Measurements from ENCODE around the gene VAC14.

The VAC14 gene

DNA sequence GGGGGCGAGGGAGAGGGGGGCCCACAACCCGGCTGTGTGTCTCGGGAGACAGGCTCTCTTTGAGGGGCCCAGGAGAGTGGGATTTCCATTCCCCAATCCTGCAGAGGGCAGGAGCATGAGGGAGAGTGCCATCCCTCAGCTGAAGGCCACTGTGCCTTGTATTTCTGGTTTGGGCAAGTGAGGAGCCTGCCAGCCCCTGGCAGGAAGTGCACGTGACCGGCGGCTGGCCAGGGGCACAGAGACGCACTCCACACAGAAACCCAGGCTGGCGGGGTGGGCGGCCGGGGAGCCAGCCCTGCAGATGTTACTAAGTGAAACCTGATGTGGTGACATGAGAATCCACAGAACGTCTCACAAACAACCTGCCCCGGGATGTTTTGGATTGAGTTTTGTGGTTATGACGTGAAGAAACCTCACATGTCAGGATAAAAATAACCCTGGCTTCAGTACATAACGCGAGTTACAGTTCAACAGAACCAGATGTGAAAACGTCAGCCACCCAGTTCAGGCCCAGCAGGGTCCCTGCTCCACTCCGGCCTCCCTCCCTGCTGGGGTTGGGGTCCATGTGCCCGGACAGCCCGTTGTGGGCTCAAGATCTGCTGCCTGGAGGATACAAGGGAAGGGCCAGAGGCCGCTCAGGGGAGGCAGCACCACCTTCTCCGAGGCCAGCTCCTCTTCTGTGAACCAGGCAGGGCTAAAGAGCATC is 63.4 kb downstream of the VAC14 start:
- Mint-ChIP-seq H3K27ac (peak overlapping the region; percentile 97), H3K9me3 (no peaks in the 10 kb centered on the region), H3K4me1 (ENCODE audit: low read depth) (peaks cover 63% of the 10 kb centered on the region), H3K36me3 (ENCODE audit: low read depth) (peaks cover 56% of the 10 kb centered on the region), H3K4me3 (peak overlapping the region; percentile 72), H3K27me3 (no peaks in the 10 kb centered on the region)
- peak; percentile 82 for DNase-seq

DNA sequence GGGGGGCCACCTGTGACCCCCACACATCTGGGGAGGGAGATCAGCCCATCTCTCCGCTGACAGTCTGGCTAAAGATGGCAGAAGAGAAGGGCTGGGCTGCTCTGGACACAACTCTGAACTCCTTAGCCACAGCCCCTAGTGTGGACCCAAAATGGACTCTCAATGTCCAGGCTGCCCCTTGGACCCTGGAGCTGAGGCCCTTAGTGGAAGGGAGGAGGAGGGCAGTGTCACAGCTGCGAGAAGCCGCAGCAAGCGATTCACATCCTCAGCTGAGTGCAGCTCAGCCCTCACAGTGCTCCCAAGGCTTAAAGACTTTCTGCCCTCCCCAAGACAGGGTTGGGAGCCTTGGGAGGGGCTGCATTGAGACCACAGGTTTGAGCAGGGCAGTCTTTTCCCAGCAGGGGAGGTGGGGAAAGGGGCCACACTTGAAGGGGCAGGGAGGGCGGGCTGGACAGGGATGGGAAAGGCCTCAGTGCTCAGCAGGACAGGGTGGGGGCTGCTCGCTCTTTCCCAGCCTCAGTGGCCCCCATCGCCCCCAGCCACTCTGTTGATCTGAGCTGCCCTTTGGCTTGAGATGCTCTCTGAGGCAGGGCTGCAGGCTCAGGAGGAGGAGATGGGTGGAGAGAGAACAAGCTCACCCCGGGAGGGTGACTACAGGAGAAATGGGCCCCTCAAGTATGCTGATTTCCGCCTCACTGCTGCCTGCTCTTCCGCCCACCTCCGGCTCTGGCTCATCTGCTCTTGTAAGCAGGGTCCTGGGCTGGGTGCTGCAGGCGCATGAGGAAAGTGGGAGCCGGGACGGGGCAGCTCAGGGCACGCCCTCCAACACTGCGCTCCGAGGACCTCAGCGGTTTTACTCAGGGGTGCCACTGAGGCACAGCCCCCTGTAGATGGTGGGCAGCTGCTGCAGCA is 64.2 kb downstream of the VAC14 start:
- Mint-ChIP-seq H3K27me3 (no peaks in the 10 kb centered on the region), H3K36me3 (ENCODE audit: low read depth) (peaks cover 61% of the 10 kb centered on the region), H3K4me1 (ENCODE audit: low read depth) (peaks cover 61% of the 10 kb centered on the region), H3K4me3 (peak overlapping the region; percentile 72), H3K9me3 (no peaks in the 10 kb centered on the region), H3K27ac (peak overlapping the region; percentile 97)
- DNase-seq: no peak

DNA sequence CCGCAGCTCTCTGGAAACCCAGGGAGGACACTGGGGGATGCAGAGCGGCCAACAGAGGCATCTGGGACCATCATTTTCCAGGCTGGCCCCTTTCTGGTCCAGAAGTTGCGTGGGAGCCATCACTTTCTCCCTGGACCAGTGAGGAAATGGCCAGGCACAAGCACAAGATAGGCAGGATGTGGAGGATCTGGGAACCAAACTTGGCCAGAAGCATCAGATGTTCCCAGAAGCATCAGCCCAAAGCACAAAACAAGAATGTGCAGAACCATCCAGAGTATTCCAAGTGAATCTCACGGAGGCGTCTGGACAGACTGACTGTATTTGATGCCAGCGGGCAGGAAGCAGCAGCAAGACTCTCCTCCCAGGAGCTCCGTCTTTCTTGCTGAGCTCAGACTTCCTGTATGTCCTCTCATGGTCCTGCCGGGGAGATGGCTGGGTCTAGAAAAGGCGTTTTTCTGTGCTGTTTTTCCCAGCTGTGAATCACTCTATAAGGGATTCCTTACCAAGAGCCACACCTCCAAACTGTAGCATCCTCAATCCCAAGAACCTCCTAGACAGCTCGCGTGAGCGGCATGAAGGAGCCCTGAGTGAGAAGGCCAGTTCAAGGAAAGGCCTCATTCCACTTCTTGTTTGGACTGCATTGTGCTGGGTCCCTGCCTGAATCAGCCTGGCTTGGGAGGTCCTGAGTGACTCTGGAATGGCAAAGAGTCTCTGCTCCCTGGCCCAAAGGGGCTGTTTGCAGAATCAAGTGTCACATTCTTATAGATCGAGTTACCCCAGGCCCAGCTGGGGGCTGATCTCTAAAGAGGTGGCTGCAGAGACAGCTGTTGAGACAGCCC is 65.6 kb downstream of the VAC14 start:
- Mint-ChIP-seq H3K27ac (peak overlapping the region; percentile 52), H3K4me3 (no peak overlapping the region), H3K36me3 (ENCODE audit: low read depth) (peaks cover 60% of the 10 kb centered on the region), H3K9me3 (no peaks in the 10 kb centered on the region), H3K27me3 (no peaks in the 10 kb centered on the region), H3K4me1 (ENCODE audit: low read depth) (peaks cover 47% of the 10 kb centered on the region)
- no peak for DNase-seq

DNA sequence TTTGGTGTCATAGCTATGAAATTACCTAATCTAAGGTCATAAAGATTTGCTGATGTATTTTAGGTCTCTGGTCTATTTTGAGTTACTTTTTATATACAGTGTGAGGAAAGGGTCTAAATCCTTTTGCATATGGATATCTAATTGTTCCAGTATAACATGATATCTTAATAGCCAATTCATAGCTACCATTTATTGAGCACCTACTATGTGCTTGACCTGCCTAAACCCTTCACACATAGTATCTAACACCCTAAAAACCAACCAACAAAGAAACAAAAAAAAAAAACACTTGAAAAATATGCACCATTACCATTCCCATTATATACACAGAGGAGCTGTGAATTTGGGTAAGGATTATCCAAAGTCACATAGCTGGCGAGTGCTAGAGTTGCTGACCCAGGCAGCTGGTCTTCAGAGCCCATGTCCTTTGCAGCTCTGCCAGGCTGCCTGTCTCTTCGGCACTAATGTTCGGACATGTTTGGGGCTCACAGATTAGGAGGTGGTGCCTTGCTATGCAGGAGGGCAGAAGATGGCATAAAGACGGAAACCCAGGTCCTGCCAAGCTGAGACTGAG is 66.3 kb downstream of the VAC14 start:
- no peak for DNase-seq
- H3K27ac Mint-ChIP-seq: no peak overlapping the region
- no peaks in the 10 kb centered on the region for H3K9me3 Mint-ChIP-seq
- H3K27me3 Mint-ChIP-seq: no peaks in the 10 kb centered on the region
- peaks cover 63% of the 10 kb centered on the region for H3K36me3 Mint-ChIP-seq (ENCODE audit: low read depth)
- peaks cover 44% of the 10 kb centered on the region for H3K4me1 Mint-ChIP-seq (ENCODE audit: low read depth)
- no peak overlapping the region for H3K4me3 Mint-ChIP-seq

DNA sequence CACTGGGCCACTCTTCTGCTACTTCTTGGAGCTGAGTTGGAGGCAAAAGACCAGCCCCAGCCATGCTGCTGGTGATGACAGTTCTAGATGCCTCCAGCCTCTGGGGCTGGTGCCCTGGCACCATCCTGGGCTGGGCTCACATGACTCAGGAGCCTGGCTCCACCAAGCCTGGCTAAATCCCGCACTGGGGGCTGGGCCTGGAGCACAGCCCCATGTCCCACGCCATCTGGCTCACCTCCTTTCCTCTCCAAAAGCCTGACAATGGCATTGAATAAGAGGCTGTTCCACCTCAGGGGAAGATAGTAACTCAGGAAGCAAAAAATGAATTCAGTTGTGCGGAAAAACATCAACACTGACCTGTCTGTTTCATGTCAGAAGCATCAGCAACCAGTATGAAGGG is 70.0 kb downstream of the VAC14 start:
- Mint-ChIP-seq H3K4me1 (ENCODE audit: low read depth) (peaks cover 7% of the 10 kb centered on the region), H3K4me3 (no peak overlapping the region), H3K36me3 (ENCODE audit: low read depth) (peaks cover 76% of the 10 kb centered on the region), H3K9me3 (no peaks in the 10 kb centered on the region), H3K27me3 (no peaks in the 10 kb centered on the region), H3K27ac (no peak overlapping the region)
- DNase-seq: no peak

DNA sequence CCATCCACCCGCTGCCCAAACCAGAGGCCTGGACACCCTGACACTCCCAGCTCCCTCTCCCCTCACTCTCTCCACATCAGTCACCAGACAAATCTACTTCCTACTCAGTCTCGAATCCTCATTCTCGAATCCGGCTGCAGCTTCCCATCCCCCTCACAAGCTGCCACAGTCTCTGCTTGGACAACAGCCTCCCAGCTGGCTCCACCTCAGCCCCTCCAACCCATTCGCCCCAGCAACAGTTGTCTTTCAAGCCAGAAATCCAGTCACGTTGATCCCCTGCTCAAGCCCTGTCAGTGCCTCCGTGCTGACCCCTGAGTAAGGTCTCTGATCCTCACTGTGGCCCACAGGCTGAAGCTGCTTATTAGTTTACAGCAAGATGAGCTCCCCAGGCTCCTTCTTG is 70.9 kb downstream of the VAC14 start:
- DNase-seq: no peak
- H3K4me1 Mint-ChIP-seq (ENCODE audit: low read depth): peaks cover 4% of the 10 kb centered on the region
- H3K4me3 Mint-ChIP-seq: no peak overlapping the region
- H3K9me3 Mint-ChIP-seq: no peaks in the 10 kb centered on the region
- H3K27ac Mint-ChIP-seq: peak overlapping the region; percentile 9
- H3K36me3 Mint-ChIP-seq (ENCODE audit: low read depth): peaks cover 80% of the 10 kb centered on the region
- H3K27me3 Mint-ChIP-seq: no peaks in the 10 kb centered on the region

DNA sequence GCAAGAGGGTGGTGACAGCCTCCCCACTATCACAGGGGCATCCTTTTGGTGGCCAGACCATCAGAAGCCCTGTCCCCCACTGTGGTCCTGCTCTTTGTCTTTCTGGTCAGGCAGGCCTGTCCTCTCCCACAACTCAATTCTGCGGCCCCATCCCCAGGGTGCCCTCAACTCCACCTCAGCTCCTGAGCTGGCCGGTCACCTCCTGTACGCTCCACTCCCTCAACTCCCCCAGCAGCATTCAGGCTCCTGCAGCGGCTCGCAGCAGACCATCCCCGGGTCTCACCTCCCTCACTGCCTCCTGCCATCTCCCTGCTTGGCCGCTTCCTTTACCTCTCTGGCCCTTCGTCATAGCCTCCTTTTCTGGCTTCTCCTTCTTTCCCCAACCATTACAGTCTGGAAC is 71.7 kb downstream of the VAC14 start:
- no peak overlapping the region for H3K4me3 Mint-ChIP-seq
- H3K27me3 Mint-ChIP-seq: no peaks in the 10 kb centered on the region
- DNase-seq: no peak
- H3K9me3 Mint-ChIP-seq: no peaks in the 10 kb centered on the region
- H3K4me1 Mint-ChIP-seq (ENCODE audit: low read depth): no peaks in the 10 kb centered on the region
- H3K36me3 Mint-ChIP-seq (ENCODE audit: low read depth): peaks cover 77% of the 10 kb centered on the region
- peak overlapping the region; percentile 30 for H3K27ac Mint-ChIP-seq

DNA sequence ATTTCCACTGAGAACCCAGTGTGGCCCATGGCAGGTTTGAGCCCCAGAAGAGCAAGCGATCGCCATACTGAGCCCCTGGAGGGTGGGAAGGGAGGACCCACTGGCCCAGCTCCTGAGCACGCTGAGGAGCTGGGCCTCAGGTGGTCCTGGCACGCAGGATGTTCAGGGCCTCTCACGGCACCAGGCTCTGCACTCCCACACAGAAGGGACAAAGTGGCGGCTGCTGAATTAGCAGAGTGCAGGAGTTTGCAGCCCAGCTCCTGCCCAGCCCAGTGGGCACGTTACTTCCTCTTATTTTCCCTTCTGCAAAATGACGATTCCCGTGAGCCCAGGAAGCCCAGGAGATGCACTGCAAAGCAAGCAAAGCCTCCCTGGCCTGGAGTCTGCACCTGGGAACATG is 72.8 kb downstream of the VAC14 start:
- Mint-ChIP-seq H3K36me3 (ENCODE audit: low read depth) (peaks cover 82% of the 10 kb centered on the region), H3K4me3 (no peak overlapping the region), H3K27me3 (no peaks in the 10 kb centered on the region), H3K27ac (no peak overlapping the region), H3K9me3 (no peaks in the 10 kb centered on the region), H3K4me1 (ENCODE audit: low read depth) (no peaks in the 10 kb centered on the region)
- DNase-seq: no peak

DNA sequence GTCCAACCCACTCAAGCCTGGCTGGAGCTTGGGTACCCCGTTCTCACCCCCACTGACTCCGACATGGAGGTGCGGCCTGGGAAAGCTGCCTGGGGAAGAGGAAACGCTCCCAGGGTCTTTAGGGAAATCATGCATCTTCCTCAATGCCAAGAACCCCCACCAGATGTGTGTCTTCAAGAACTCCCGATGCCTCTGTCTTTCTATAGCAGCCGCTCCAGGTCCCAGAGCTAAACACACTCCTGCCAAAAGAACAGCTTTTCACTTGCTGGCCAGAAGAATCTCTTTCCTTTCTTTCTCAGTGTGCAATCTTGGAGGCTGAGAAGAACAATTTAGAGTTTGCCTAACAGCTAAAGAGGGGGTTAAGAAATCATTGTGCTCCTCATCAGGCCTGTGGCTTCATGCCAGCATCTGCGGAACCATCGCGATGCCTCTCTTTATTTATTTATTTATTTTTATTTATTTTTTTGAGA is 74.0 kb downstream of the VAC14 start:
- no peak overlapping the region for H3K27ac Mint-ChIP-seq
- no peaks in the 10 kb centered on the region for H3K27me3 Mint-ChIP-seq
- H3K4me1 Mint-ChIP-seq (ENCODE audit: low read depth): no peaks in the 10 kb centered on the region
- peaks cover 82% of the 10 kb centered on the region for H3K36me3 Mint-ChIP-seq (ENCODE audit: low read depth)
- no peak overlapping the region for H3K4me3 Mint-ChIP-seq
- DNase-seq: no peak
- no peaks in the 10 kb centered on the region for H3K9me3 Mint-ChIP-seq

DNA sequence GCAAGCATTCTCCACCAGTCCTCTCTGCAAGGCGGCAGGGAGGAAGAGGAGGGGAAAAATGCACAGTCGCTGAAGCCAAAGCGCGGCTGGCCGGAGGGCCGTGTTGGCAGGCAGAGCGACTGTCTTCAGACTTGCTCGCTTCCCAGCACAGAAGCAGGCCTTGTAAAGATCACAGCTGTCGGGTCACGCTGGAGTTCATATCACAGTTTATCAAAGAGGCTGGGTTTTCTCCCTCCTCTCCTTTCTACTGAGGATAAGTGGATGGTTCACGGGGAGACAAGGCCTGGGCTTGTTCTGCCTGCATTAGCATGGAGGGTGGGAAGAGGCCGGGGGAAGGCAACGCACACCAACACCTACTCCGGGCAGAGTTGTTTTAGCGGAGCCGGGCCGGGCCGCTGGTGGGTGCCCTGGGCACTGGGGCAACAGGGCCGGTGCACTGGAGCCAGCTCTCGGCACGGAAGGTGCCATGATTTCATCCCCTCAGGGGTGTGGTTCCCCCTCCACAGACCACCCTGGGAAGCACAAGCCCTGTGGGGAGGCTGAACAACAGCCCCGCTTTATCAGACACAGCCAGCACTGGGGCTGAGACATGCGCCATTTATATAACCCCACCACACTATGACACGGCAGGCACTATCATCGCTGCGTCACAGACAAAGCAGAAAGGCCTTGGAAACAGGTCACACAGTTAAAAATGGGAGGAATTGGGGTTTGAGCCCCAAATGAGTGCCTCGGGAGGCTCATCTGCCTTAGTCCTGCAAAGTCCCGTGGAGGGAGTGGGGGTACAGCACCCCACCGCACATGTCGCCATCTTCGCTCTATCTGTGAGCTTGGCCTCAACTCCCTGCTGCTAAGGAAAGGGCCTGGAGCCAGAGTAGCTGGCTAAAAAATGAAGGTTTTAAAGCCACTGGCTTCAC is 74.8 kb downstream of the VAC14 start:
- H3K27me3 Mint-ChIP-seq: no peaks in the 10 kb centered on the region
- no peaks in the 10 kb centered on the region for H3K9me3 Mint-ChIP-seq
- no peaks in the 10 kb centered on the region for H3K4me1 Mint-ChIP-seq (ENCODE audit: low read depth)
- H3K36me3 Mint-ChIP-seq (ENCODE audit: low read depth): peaks cover 82% of the 10 kb centered on the region
- no peak overlapping the region for H3K4me3 Mint-ChIP-seq
- DNase-seq: no peak
- no peak overlapping the region for H3K27ac Mint-ChIP-seq

DNA sequence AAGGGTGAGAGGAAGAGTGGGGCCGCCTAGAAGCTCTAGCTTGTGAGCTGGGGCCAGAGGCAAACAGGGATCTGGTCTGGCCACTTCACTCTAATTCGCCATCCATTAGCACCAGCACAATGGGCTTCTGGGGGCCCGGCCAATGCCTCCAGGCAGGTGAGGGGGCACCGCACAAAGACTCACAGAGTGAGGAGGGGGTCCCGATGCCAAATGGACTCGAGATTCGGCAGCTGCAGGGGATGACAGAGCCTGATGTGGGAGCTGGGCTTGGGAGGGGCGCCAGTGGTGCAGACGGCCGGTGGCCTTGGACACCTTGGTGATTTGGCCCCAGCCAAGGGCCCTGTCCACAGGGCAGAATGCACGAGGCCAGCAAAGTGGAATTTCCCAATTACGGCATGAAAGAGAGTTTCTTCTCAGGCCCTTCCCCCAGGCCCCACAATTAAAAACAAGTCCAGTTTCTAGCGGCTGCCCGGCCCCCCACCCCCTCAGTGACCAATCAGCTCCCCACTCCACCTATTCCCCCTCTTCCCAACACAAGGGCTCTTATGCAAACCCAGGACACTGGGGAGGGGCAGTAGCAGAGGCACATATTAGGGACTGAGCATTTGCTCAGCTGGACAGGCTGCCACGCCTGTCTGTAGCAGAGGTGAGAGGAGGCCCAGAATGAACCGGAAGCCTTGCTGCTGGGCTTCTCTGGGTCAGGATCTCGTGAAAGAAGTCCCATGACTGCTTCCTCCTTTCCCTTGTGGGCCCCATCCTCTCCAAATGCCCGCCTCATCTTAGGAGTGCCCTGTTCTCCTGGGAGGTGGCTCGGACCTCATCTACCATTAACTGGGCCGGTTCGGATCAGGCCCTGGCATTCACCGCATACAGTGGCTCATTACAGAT is 75.7 kb downstream of the VAC14 start:
- Mint-ChIP-seq H3K27ac (no peak overlapping the region), H3K36me3 (ENCODE audit: low read depth) (peaks cover 83% of the 10 kb centered on the region), H3K4me3 (no peak overlapping the region), H3K27me3 (no peaks in the 10 kb centered on the region), H3K4me1 (ENCODE audit: low read depth) (peaks cover 4% of the 10 kb centered on the region), H3K9me3 (no peaks in the 10 kb centered on the region)
- no peak for DNase-seq

DNA sequence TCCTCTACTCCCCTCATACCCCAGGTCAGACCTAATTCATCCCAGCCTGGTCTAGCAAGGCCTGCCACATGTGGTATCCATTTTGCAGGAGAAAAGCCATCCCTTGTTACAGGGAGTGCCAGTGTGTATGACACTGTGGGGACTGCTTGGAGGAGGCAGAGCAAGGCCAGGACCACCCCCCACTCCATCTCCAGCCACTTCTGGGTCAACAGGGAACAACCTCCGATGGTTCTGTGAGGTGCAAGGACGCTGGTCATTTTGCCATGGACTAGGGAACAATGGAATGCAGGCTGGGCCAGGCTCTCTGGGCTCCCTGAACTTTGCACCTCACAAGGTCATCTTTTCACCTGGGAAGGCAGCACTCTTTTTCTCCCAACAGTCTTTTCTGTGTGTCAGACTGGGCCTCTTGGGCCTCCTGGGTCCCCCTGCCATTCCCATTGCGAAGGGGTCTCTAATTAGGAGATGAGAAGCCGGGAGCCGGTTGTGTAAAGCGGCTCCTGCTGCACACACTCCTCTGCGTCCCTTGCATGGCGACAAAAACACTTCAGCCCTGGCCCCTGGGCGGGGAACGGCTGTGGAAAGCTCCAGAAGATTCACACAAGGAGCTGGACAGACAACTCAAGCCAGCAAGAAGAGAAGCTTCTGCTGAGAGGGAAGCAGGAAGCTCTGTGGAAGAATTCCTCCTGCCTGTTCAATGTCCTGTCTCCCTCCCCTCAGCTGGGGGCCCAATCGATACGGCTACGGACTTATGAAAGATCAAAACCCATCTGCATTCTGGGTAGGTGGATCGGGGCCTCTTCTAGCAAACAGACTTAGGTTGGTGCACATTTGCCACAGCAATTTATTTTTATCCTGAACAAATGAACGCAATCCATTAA is 76.6 kb downstream of the VAC14 start:
- Mint-ChIP-seq H3K36me3 (ENCODE audit: low read depth) (peaks cover 83% of the 10 kb centered on the region), H3K27me3 (no peaks in the 10 kb centered on the region), H3K4me1 (ENCODE audit: low read depth) (peaks cover 4% of the 10 kb centered on the region), H3K4me3 (no peak overlapping the region), H3K9me3 (no peaks in the 10 kb centered on the region), H3K27ac (peak overlapping the region; percentile 22)
- no peak for DNase-seq
